Measurements from ENCODE around the gene CTXN2. TPM values are rescaled to one million over a fixed set of nuclear protein-coding genes. Genes with fewer than 3 reads are reported as not detected.

Gene CTXN2
- total RNA-seq, 1 experiment from 2014 or later, result not detected

- no peaks in the 10 kb centered on the region for H4K20me1 ChIP-seq (ENCODE audit: insufficient read depth)
- POLR2A ChIA-PET (ENCODE audit: unreplicated experiment), result no interaction called here
- BruUV-seq (replicated peaks), result no TSS peak
These were observed 15.4 kb upstream of the CTXN2 start for GRCh38 chr15:48176112-48176511.

GRCh38 chr15:48176957-48177356 lies 14.5 kb upstream of the CTXN2 start:
- Histone ChIP-seq H3K9me2 (ENCODE audit: insufficient read depth) (no peaks in the 10 kb centered on the region), H3K36me3 (ENCODE audit: low read depth) (no peaks in the 10 kb centered on the region), H4K20me1 (ENCODE audit: insufficient read depth) (no peaks in the 10 kb centered on the region), H3K4me3 (no peak overlapping the region), H3K4me2 (no peak overlapping the region), H3K4me1 (replicated peaks; ENCODE audit: insufficient read depth) (no peaks in the 10 kb centered on the region), H3K27ac (no peak overlapping the region), H2AFZ (no peak overlapping the region), H3K27me3 (ENCODE audit: insufficient read depth, low read depth) (peaks cover 8% of the 10 kb centered on the region; the same call in 1 of the 2 replicates), H3K79me2 (ENCODE audit: low read depth) (no peaks in the 10 kb centered on the region), H3K9me3 (ENCODE audit: insufficient read depth, low read depth) (no peaks in the 10 kb centered on the region), H3F3A (ENCODE audit: insufficient read depth, low read depth) (no peaks in the 10 kb centered on the region)
- TF ChIP-seq, protein P1, sequence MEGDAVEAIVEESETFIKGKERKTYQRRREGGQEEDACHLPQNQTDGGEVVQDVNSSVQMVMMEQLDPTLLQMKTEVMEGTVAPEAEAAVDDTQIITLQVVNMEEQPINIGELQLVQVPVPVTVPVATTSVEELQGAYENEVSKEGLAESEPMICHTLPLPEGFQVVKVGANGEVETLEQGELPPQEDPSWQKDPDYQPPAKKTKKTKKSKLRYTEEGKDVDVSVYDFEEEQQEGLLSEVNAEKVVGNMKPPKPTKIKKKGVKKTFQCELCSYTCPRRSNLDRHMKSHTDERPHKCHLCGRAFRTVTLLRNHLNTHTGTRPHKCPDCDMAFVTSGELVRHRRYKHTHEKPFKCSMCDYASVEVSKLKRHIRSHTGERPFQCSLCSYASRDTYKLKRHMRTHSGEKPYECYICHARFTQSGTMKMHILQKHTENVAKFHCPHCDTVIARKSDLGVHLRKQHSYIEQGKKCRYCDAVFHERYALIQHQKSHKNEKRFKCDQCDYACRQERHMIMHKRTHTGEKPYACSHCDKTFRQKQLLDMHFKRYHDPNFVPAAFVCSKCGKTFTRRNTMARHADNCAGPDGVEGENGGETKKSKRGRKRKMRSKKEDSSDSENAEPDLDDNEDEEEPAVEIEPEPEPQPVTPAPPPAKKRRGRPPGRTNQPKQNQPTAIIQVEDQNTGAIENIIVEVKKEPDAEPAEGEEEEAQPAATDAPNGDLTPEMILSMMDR (conservative IDR thresholded peaks at IDR 0.05), result no peak
- TF ChIP-seq EZH2 (IDR thresholded peaks at IDR 0.05; ENCODE audit: low read depth), result no peak
- BruUV-seq (replicated peaks), result TSS peak; percentile 16
- CTCF ChIA-PET, result no interaction called here
- intact Hi-C loops (cut with micrococcal nuclease; ENCODE audit: unreplicated experiment), result no loop called here
- DNase-seq, result no peak
- POLR2A ChIA-PET (ENCODE audit: unreplicated experiment), result no interaction called here

More at GRCh38 chr15:48176112-48176511, 15.4 kb upstream of the CTXN2 start:
- Histone ChIP-seq H3K36me3 (ENCODE audit: low read depth) (no peaks in the 10 kb centered on the region), H3K27ac (no peak overlapping the region), H3K9me3 (ENCODE audit: insufficient read depth, low read depth) (no peaks in the 10 kb centered on the region), H3K4me1 (replicated peaks; ENCODE audit: insufficient read depth) (no peaks in the 10 kb centered on the region), H3K4me3 (no peak overlapping the region), H3F3A (ENCODE audit: insufficient read depth, low read depth) (no peaks in the 10 kb centered on the region), H3K27me3 (ENCODE audit: insufficient read depth, low read depth) (peaks cover 8% of the 10 kb centered on the region; the same call in 1 of the 2 replicates), H2AFZ (no peak overlapping the region), H3K79me2 (ENCODE audit: low read depth) (no peaks in the 10 kb centered on the region), H3K9me2 (ENCODE audit: insufficient read depth) (no peaks in the 10 kb centered on the region), H3K4me2 (no peak overlapping the region)
- CTCF ChIA-PET, result no interaction called here
- intact Hi-C loops (cut with micrococcal nuclease; ENCODE audit: unreplicated experiment), result no loop called here
- TF ChIP-seq, protein P1 (conservative IDR thresholded peaks at IDR 0.05), result no peak
- no peak for TF ChIP-seq EZH2 (IDR thresholded peaks at IDR 0.05; ENCODE audit: low read depth)
- no peak for DNase-seq

GRCh38 chr15:48177383-48177765 lies 14.1 kb upstream of the CTXN2 start:
- no TSS peak for BruUV-seq (replicated peaks)
- H3K9me3 ChIP-seq (ENCODE audit: insufficient read depth, low read depth), result no peaks in the 10 kb centered on the region
- ChIA-PET POLR2A (ENCODE audit: unreplicated experiment) (no interaction called here), CTCF (no interaction called here)
- H3K4me3 ChIP-seq, result no peak overlapping the region
- intact Hi-C loops (cut with micrococcal nuclease; ENCODE audit: unreplicated experiment), result no loop called here
- no peaks in the 10 kb centered on the region for H3K9me2 ChIP-seq (ENCODE audit: insufficient read depth)
- H3K36me3 ChIP-seq (ENCODE audit: low read depth), result no peaks in the 10 kb centered on the region
- H2AFZ ChIP-seq, result no peak overlapping the region
- no peaks in the 10 kb centered on the region for H3K79me2 ChIP-seq (ENCODE audit: low read depth)
- no peak for DNase-seq
- no peaks in the 10 kb centered on the region for H3F3A ChIP-seq (ENCODE audit: insufficient read depth, low read depth)
- no peaks in the 10 kb centered on the region for H3K4me1 ChIP-seq (replicated peaks; ENCODE audit: insufficient read depth)
- peaks cover 8% of the 10 kb centered on the region; the same call in 1 of the 2 replicates for H3K27me3 ChIP-seq (ENCODE audit: insufficient read depth, low read depth)
- H3K4me2 ChIP-seq, result no peak overlapping the region
- no peaks in the 10 kb centered on the region for H4K20me1 ChIP-seq (ENCODE audit: insufficient read depth)
- H3K27ac ChIP-seq, result no peak overlapping the region
- TF ChIP-seq EZH2 (IDR thresholded peaks at IDR 0.05; ENCODE audit: low read depth), result no peak
- TF ChIP-seq, protein P1 (conservative IDR thresholded peaks at IDR 0.05), result no peak

Measured in PC-9 (cell line).